ENCODE measurements around the gene PTPRG. TPM values are rescaled to one million over a fixed set of nuclear protein-coding genes. Genes with fewer than 3 reads are reported as not detected.

Gene PTPRG
- total and polyA plus RNA-seq, 2 experiments from 2014 or later = 24.4 to 131 TPM

GRCh38 chr3:62259924-62260323 is 698.6 kb downstream of the PTPRG start (continued):
- no peak for TF ChIP-seq ZNF462 (CRISPR knock-in tag; IDR thresholded peaks at IDR 0.05)

GRCh38 chr3:62260655-62261054 is 699.3 kb downstream of the PTPRG start:
- H3K4me1 Mint-ChIP-seq = peaks cover 24% of the 10 kb centered on the region
- peaks cover 4% of the 10 kb centered on the region for H3K27me3 Mint-ChIP-seq (ENCODE audit: insufficient read depth, low read depth, poor library complexity)
- no peak overlapping the region for H3K4me3 Mint-ChIP-seq
- no peaks in the 10 kb centered on the region for H3K79me2 ChIP-seq (replicated peaks; ENCODE audit: insufficient read depth)
- peak overlapping the region; percentile 61; the same call in 1 of the 2 replicates for H3K27ac Mint-ChIP-seq
- H3K9me3 Mint-ChIP-seq = no peaks in the 10 kb centered on the region
- no peaks in the 10 kb centered on the region for H3K9me2 ChIP-seq (ENCODE audit: insufficient read depth)
- H2AFZ ChIP-seq = no peak overlapping the region
- H3K4me2 ChIP-seq = no peak overlapping the region
- no peak for ATAC-seq
- H3K36me3 ChIP-seq (ENCODE audit: insufficient read depth) = peaks cover 4% of the 10 kb centered on the region; the same call in 1 of the 2 replicates
- H3F3A ChIP-seq (replicated peaks; ENCODE audit: low read depth) = no peaks in the 10 kb centered on the region
- peaks cover 15% of the 10 kb centered on the region; the same call in 1 of the 2 replicates for H3K4me1 ChIP-seq (ENCODE audit: insufficient read depth)
- H3K27me3 ChIP-seq (ENCODE audit: insufficient read depth) = no peaks in the 10 kb centered on the region
- peaks cover 16% of the 10 kb centered on the region for H3K36me3 Mint-ChIP-seq (ENCODE audit: low read depth)
- DNase-seq (ENCODE audit: low spot score) = no peak
- H4K20me1 ChIP-seq (replicated peaks; ENCODE audit: insufficient read depth) = no peaks in the 10 kb centered on the region
- H3K4me3 ChIP-seq = no peak overlapping the region
- no peak overlapping the region for H3K27ac ChIP-seq (ENCODE audit: low read depth)
- no peak for TF ChIP-seq CTCF (conservative IDR thresholded peaks at IDR 0.05; ENCODE audit: low read depth in 2 of 2)
- TF ChIP-seq ZNF331 (CRISPR knock-in tag; IDR thresholded peaks at IDR 0.05; ENCODE audit: low read depth) = no peak
- TF ChIP-seq EZH2 (IDR thresholded peaks at IDR 0.05; ENCODE audit: low read depth, unreplicated experiment) = no peak
- TF ChIP-seq JUNB (IDR thresholded peaks at IDR 0.05; ENCODE audit: unreplicated experiment) = no peak
- TF ChIP-seq ZNF462 (CRISPR knock-in tag; IDR thresholded peaks at IDR 0.05) = no peak
- TF ChIP-seq ETS1 (IDR thresholded peaks at IDR 0.05) = no peak

All from GM23338 (cell line).